ENCODE data around the gene MTHFD1. TPM values are rescaled to one million over a fixed set of nuclear protein-coding genes. Genes with fewer than 3 reads are reported as not detected.

The MTHFD1 gene
- polyA plus RNA-seq, 1 of the 3 experiments (the other 2 are of a cell fraction) = 31.0 TPM

- TF ChIP-seq TAF1 (IDR thresholded peaks at IDR 0.05; ENCODE audit: borderline replicate concordance, low read depth, low read length) (peak; percentile 72), FOXM1 (IDR thresholded peaks at IDR 0.05; ENCODE audit: low read depth) (no peak), POLR2AphosphoS5 (IDR thresholded peaks at IDR 0.05; ENCODE audit: low read depth, low read length) (peak; percentile 89), USF2 (IDR thresholded peaks at IDR 0.05; ENCODE audit: borderline replicate concordance, low read depth, low read length) (no peak), MXI1 (IDR thresholded peaks at IDR 0.05; ENCODE audit: low read depth, low read length) (peak; percentile 83; the same call in 1 of the 2 replicates), EZH2phosphoT487 (IDR thresholded peaks at IDR 0.05; ENCODE audit: borderline replicate concordance, low read depth) (no peak), GABPA (IDR thresholded peaks at IDR 0.05; ENCODE audit: low read depth) (peak; percentile 82), IRF3 (IDR thresholded peaks at IDR 0.05; ENCODE audit: low read depth, low read length) (peak; percentile 53), RCOR1 (IDR thresholded peaks at IDR 0.05; ENCODE audit: low read length) (0 out of 2 replicates have a peak, but pooled peaks have one; percentile 11)
These were observed 49.4 kb upstream of the MTHFD1 start (continued) for GRCh38 chr14:64338616-64339316.

- no peak overlapping the region for H3K4me2 ChIP-seq
- 85% methylated on average over 8 of the region's 8 CpGs for WGBS (ENCODE audit: low lambda C conversion rate)
- CTCF ChIA-PET = interaction anchor here (1.4 to 2.6 kb wide), 2 partner anchors 138 to 170 kb away, joined by 3 to 9 read pairs; no protein-coding TSS in a partner anchor
- no peak for TF ChIP-seq USF2 (IDR thresholded peaks at IDR 0.05; ENCODE audit: borderline replicate concordance, low read depth, low read length)
- TF ChIP-seq PBX3 (IDR thresholded peaks at IDR 0.05) = no peak
- no peak for TF ChIP-seq MAX (IDR thresholded peaks at IDR 0.05; ENCODE audit: low read depth)
- TF ChIP-seq TAF1 (IDR thresholded peaks at IDR 0.05; ENCODE audit: borderline replicate concordance, low read depth, low read length) = no peak
- TF ChIP-seq CTCF (IDR thresholded peaks at IDR 0.05) = no peak
- no peak for TF ChIP-seq TEAD4 (IDR thresholded peaks at IDR 0.05; ENCODE audit: borderline replicate concordance, insufficient read depth)
- no peak for TF ChIP-seq MEF2A (IDR thresholded peaks at IDR 0.05; ENCODE audit: borderline replicate concordance, low read depth)
- no peak for TF ChIP-seq POLR2AphosphoS5 (IDR thresholded peaks at IDR 0.05; ENCODE audit: low read depth, low read length)
- TF ChIP-seq IRF3 (IDR thresholded peaks at IDR 0.05; ENCODE audit: low read depth, low read length) = no peak
- no peak for TF ChIP-seq ZBTB33 (IDR thresholded peaks at IDR 0.05; ENCODE audit: borderline replicate concordance, low read depth)
- TF ChIP-seq NFIC (IDR thresholded peaks at IDR 0.05; ENCODE audit: borderline replicate concordance) = no peak
- no peak for TF ChIP-seq EP300 (IDR thresholded peaks at IDR 0.05; ENCODE audit: borderline replicate concordance in 1 of 2, low read depth in 1 of 2, low read length in 1 of 2)
- no peak for TF ChIP-seq FOXM1 (IDR thresholded peaks at IDR 0.05; ENCODE audit: low read depth)
These were observed 47.5 kb upstream of the MTHFD1 start for GRCh38 chr14:64340560-64341196.

More at GRCh38 chr14:64340560-64341196, 47.5 kb upstream of the MTHFD1 start:
- no peak overlapping the region for H3K9ac ChIP-seq
- no peak overlapping the region for H3K4me3 ChIP-seq (ENCODE audit: low read depth in 2 of 2, low read length in 1 of 2)
- peaks cover 0 to 7% of the 10 kb centered on the region in 2 experiments; a peak in 2 of 4 replicates for H3K4me1 ChIP-seq (ENCODE audit: control insufficient read depth in 1 of 2, insufficient read depth in 2 of 2, low read depth in 1 of 2, low read length in 1 of 2)
- peaks cover 14% of the 10 kb centered on the region for H3F3A ChIP-seq (replicated peaks; ENCODE audit: insufficient read depth)
- POLR2A ChIA-PET = no interaction called here
- H3K9me3 ChIP-seq = peaks cover 7% of the 10 kb centered on the region; the same call in 1 of the 2 replicates
- H3K27ac ChIP-seq (ENCODE audit: low read depth in 2 of 2, low read length in 1 of 2) = no peak overlapping the region
- H4K20me1 ChIP-seq (ENCODE audit: insufficient read depth) = no peaks in the 10 kb centered on the region
- no peaks in the 10 kb centered on the region for H3K9me2 ChIP-seq
- H2AFZ ChIP-seq (ENCODE audit: low read depth) = no peak overlapping the region
- H3K79me2 ChIP-seq (ENCODE audit: insufficient read depth) = peaks cover 11% of the 10 kb centered on the region; the same call in 1 of the 2 replicates
- no peaks in the 10 kb centered on the region for H3K27me3 ChIP-seq (ENCODE audit: insufficient read depth)
- no peaks in the 10 kb centered on the region for H3K36me3 ChIP-seq (replicated peaks in 1 of 2; ENCODE audit: control insufficient read depth in 1 of 2, insufficient read depth in 2 of 2, low read length in 1 of 2)
- DNase-seq = no peak

All from SK-N-SH (cell line).